ENCODE results near the gene DRC1. TPM values are rescaled to one million over a fixed set of nuclear protein-coding genes. Genes with fewer than 3 reads are reported as not detected.
A peak's percentile ranks its signal among the peaks of the same experiment; 100 is the strongest.

Gene DRC1
- total RNA-seq, 4 donors from 2014 or later: not detected

DNA sequence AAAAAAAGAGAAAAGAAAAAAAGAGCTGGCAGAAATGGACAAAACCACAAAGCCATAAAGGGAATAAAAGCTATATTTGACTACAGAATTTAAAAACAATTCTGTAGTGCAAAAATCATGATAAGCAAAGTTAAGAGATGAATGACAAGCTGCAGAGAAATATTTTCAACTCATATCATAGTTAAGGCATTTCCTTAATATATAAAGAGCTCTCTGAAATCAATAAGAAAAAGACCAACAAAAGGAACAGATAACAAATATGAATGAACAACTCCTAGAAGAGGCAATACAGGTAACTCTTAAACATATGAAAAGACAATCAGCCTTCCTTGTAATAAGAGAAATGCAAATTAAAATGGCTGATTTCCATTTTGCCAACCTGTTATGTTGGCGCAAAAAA is 50.0 kb downstream of the DRC1 start:
- TF ChIP-seq POLR2A (IDR thresholded peaks at IDR 0.05): no peak
- TF ChIP-seq, protein P1, sequence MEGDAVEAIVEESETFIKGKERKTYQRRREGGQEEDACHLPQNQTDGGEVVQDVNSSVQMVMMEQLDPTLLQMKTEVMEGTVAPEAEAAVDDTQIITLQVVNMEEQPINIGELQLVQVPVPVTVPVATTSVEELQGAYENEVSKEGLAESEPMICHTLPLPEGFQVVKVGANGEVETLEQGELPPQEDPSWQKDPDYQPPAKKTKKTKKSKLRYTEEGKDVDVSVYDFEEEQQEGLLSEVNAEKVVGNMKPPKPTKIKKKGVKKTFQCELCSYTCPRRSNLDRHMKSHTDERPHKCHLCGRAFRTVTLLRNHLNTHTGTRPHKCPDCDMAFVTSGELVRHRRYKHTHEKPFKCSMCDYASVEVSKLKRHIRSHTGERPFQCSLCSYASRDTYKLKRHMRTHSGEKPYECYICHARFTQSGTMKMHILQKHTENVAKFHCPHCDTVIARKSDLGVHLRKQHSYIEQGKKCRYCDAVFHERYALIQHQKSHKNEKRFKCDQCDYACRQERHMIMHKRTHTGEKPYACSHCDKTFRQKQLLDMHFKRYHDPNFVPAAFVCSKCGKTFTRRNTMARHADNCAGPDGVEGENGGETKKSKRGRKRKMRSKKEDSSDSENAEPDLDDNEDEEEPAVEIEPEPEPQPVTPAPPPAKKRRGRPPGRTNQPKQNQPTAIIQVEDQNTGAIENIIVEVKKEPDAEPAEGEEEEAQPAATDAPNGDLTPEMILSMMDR (IDR thresholded peaks at IDR 0.05): no peak
- intact Hi-C loops (cut with DNase I; ENCODE audit: low total_unique reads): no loop called here
- H3K4me3 ChIP-seq (ENCODE audit: low read depth, poor library complexity, severe bottlenecking): no peak overlapping the region
- 96 to 98% methylated on average over 1 of the region's 1 CpG for WGBS, 2 donors
- DNase-seq (ENCODE audit: low spot score in 2 of 2): no peak

DNA sequence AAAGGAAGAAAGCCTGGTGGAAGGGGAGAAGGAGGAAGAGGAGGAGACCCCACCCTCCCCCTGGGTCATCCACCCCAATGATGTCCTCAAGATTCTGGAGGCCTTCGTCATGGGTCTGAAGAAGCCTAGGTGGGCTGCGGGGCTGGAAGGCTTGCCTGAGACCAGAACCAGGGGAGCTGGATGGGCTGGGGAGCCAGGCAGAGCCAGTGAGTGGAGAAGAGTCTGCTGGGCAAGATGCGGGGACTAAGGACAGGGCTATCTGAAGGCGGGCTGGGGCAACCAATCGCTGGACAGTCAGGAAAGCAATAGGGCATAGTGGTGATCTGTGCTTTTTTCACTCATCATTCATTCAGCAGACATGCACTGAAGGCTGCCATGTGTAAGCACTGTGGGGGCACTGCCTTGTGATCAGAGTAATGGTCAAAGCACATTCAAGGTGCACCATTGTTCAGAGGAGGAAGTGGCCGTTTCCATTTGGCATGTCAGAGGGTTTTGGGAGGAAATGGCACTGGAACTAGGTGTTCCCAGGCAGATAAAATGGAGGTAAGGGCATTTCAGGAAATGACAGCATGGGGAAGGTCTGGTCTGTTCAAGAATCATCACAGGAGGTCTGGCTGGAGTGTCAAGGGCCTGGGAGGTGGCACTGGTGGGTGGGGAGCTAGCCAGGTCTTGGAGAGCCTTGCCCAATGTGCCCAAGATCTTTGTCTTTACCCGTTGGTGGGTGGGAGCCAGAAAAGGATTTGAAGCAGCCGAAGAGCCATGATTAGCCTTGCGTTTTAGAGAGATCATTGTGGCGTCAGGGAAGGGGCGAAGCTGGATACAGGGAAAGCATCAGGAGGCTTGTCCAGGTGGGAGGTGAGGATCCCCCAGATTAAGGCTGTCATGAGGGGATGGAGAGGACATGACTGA is 52.0 kb downstream of the DRC1 start:
- H3K4me3 ChIP-seq (ENCODE audit: low read depth, poor library complexity, severe bottlenecking): no peak overlapping the region
- intact Hi-C loops (cut with DNase I; ENCODE audit: low total_unique reads): no loop called here
- no peak for TF ChIP-seq POLR2A (IDR thresholded peaks at IDR 0.05)
- TF ChIP-seq, protein P1 (IDR thresholded peaks at IDR 0.05): no peak
- peak in 1 of 2 donors; percentile 70 for DNase-seq (ENCODE audit: low spot score in 2 of 2)
- WGBS, 2 donors: 82 to 86% methylated on average over 11 of the region's 11 CpGs

DNA sequence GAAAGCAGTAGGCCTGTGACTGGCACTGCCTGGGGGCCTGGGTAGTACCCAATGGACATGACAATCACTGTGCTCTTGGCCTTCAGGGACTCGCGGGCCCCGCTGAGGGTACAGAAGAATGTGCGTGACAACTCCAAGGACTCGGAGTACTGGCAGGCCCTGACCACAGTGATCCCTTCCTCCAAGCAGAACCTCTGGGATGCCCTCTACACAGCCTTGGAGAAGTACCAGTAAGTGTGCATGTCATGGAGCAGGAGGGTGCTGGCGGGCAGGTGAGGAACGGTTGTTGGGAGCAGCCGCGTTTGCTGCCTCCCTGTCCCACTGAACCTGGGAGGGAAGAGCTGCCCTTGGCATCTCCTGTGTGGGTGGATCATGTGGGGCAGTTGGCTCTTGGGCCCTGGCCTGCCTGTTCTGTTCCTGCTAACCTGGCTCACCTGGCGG is 52.9 kb downstream of the DRC1 start:
- TF ChIP-seq, protein P1 (IDR thresholded peaks at IDR 0.05): no peak
- TF ChIP-seq POLR2A (IDR thresholded peaks at IDR 0.05): no peak

DNA sequence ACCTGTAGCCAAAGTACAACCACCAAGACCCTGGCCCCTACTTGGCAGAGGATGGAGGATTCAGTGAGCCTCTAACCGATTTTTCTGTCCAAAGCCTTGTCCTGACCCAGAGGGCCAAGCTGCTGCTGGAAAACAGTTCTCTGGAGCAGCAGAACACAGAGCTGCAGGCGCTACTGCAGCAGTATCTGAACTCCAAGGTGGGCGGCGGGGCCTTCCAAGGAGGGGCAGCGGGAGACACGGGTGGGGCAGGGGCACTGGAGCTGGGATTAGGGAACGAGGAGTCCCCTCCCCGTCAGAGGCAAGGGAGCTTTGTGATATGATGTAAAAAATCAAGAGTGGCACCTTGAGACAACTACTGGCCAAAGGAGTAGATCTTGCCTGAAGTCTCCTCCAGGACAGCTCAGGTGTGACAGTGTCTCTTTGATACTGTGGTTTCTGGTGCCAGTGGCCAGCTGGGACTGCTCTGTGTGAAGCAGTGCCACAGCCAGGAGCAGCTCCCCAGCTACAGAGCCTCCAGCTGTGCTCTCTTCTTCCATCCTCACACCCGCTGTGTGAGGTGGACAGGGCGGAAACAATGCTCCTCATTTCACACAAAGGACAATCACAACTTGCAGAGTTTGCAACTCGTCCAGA is 53.4 kb downstream of the DRC1 start:
- intact Hi-C loops (cut with DNase I; ENCODE audit: low total_unique reads): no loop called here
- TF ChIP-seq, protein P1 (IDR thresholded peaks at IDR 0.05): no peak
- no peak for TF ChIP-seq POLR2A (IDR thresholded peaks at IDR 0.05)
- DNase-seq (ENCODE audit: low spot score in 2 of 2): peak in 1 of 2 donors; percentile 77
- WGBS, 2 donors: 79 to 81% methylated on average over 11 of the region's 11 CpGs
- no peak overlapping the region for H3K4me3 ChIP-seq (ENCODE audit: low read depth, poor library complexity, severe bottlenecking)

More for the DNA sequence above, 52.9 kb downstream of the DRC1 start:
- intact Hi-C loops (cut with DNase I; ENCODE audit: low total_unique reads): no loop called here
- WGBS, 2 donors: 91 to 94% methylated on average over 8 to 9 of the region's 10 CpGs
- no peak overlapping the region for H3K4me3 ChIP-seq (ENCODE audit: low read depth, poor library complexity, severe bottlenecking)
- DNase-seq (ENCODE audit: low spot score in 2 of 2): peak in 1 of 2 donors; percentile 77

DNA sequence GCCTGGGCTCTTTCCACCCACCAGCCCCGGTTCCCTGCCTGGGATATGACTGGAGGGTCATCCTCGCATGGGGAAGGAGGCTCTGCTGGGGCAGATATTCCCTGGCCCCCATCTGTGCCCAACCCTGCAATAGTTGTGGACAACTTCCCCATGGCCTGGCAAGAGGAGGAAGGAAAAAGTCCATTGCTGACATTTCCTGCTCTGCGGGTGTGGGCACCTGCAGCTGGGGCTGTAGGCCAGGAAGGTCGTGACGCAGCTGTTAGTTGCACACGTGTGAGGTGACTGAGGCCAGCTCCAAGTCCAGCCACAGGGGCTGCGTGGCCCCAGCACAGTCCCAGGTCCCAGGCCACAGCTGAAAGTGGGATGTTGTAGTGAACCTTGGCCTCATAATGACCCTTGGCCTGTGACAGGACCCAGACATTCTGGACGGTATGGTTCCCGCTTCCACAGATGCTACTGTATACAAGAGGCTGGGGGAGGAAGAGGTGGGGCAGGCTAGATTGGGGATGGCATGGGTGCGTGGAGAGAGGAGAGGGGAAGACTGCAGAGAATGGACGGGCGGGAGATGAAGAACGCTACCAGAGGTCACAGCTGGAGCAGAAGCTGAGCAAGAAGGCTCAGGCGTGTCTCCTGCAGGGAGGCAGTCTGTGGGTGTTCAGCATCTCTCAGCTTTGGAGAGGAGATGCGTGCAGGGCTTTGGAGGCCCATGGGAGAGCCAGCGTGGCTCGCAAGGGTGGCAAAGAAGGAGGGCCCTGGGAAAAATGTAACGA is 54.1 kb downstream of the DRC1 start:
- WGBS, 2 donors: 78 to 81% methylated on average over 17 of the region's 18 CpGs

More for the DNA sequence above, 54.1 kb downstream of the DRC1 start:
- H3K4me3 ChIP-seq (ENCODE audit: low read depth, poor library complexity, severe bottlenecking): no peak overlapping the region
- TF ChIP-seq, protein P1 (IDR thresholded peaks at IDR 0.05): no peak
- TF ChIP-seq POLR2A (IDR thresholded peaks at IDR 0.05): no peak
- intact Hi-C loops (cut with DNase I; ENCODE audit: low total_unique reads): no loop called here
- peak in 1 of 2 donors; percentile 78 for DNase-seq (ENCODE audit: low spot score in 2 of 2)

Measured in lower leg skin (tissue), 4 donors.